Jurkat, Clone E6-1 (cell line): ENCODE results near the gene PTPRH.
A peak's percentile ranks its signal among the peaks of the same experiment; 100 is the strongest.

Experiments used
- DNase-seq: peaks from one replicate; pipeline ENCODE4 v3.0.0-alpha.2; 2011; ENCODE audit warnings: low read depth, low spot score
- H3K4me3 ChIP-seq: 2 replicates; pipeline ENCODE4 v1.5.1; 2011; ENCODE audit warnings: mild to moderate bottlenecking, low read length, control low read depth, moderate library complexity

The PTPRH gene

DNA sequence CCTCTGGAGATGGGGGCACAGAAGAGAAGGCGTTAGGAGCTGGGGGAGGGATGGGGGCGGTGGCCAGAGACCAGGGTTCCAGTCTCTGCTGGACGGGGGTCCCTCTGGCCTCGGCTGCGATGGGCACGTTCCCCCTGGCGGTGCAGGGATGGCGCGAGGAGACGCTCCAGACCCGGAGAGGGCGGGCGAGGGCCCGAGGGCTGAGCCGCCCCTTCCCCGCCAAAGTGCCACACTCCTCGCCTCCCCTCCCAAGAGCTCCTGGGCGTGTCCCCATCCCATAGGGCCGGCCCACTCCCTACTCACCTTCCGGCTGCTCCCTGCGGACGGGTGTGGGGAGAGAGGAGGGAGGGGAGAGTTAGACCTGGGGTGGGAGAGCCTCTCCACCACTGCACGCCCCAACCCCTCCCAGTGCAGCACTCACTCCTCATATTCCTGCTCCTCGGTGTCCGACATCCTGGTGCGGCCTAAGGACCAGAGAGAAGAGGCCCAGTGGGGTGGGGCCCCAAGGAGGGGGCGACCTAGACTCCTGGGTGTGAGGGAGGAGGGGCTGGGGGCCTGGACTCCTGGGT lies 62.5 kb downstream of the PTPRH start:
- DNase-seq = no peak
- H3K4me3 ChIP-seq = peak overlapping the region; percentile 44

GRCh38 chr19:55146078-55146704 lies 63.1 kb downstream of the PTPRH start:
- DNase-seq = peak; percentile 62
- H3K4me3 ChIP-seq = peak overlapping the region; percentile 44

DNA sequence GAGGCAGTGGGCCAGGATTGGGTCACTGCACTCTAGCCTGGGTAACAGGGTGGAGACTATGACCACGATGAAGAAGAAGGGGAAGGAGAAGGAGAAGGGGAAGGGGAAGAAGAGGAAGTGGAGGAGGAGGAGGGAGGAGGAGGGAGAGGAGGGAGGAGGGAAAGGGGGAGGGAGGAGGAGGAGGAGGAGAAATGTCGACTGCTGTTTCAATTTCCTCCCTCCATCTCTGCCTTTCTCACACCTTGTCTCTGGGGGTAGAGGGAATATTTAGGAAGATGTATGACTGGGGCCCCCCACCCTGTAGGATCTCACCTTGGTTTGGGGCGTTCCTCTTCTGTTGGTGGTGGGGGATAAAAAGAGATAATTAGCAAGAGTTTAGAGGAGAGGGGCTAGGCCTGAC lies 64.1 kb downstream of the PTPRH start:
- no peak for DNase-seq
- H3K4me3 ChIP-seq = no peak overlapping the region

DNA sequence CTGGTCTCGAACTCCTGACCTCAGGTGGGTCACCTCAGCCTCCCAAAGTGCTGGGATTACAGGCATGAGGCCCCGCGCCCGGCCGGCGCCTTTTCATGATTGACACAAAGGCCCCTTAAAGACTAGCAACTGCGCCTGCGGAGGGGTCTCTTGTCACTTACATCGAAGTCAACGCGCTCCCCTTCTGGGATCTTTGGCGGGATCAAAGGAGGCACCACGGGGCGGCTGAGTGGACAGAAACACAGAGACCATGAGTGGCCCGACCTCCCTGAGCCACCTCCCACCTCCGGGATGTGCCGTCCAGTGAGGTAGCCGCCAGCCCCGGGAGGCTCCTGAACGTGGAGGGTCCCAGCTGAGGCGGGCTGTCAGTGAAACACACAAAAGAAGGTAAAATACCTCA lies 67.6 kb downstream of the PTPRH start:
- DNase-seq = no peak
- no peak overlapping the region for H3K4me3 ChIP-seq

DNA sequence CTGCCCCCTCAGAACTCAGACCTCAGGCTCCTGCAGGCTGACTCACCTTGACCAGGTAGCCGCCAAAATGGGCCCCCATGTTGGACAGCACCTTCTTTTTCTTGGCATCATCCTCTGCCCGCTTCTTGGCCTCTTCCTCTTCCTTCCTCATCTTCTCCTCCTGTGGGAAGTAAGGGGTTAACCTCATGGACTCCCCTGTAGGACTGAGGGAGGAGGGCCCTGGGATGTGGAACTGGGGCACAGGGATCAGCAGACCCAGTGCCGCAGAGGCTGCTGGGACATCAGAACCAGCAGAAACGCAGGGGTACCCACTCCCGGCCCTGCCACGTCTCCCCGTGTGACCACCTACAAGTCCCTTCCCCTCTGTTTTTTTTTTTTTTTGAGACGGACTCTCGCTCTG lies 71.4 kb downstream of the PTPRH start:
- DNase-seq = no peak
- no peak overlapping the region for H3K4me3 ChIP-seq

- H3K4me3 ChIP-seq = no peak overlapping the region
- no peak for DNase-seq
Observed at GRCh38 chr19:55136399-55137102, 72.8 kb downstream of the PTPRH start.

DNA sequence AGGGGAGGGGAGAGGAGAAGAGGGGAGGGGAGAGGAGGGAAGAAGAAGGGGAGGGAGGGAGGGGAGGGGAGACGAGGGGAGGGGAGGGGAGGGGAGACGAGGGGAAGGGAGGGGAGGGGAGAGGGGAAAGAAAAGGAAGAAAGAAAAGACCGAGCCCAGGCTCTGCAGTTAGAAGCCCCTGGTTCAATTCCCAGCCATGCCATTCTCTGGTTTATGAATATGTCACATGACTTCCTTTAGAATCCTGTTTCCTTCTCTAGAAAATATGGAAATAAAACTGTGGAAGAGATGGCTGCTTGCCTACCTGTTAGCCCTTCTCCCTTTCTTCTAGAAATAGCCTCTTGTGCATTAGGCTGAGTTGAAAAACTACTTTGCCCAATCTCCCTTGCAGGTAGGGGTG lies 74.6 kb downstream of the PTPRH start:
- DNase-seq = no peak
- H3K4me3 ChIP-seq = no peak overlapping the region; the same call in 1 of the 2 replicates

- DNase-seq = no peak
- H3K4me3 ChIP-seq = no peak overlapping the region
Observed at GRCh38 chr19:55133639-55134444, 75.5 kb downstream of the PTPRH start.

GRCh38 chr19:55132453-55133129 lies 76.7 kb downstream of the PTPRH start:
- no peak overlapping the region for H3K4me3 ChIP-seq
- no peak for DNase-seq

GRCh38 chr19:55131421-55131820 lies 77.9 kb downstream of the PTPRH start:
- DNase-seq = no peak

More at GRCh38 chr19:55131421-55131820, 77.9 kb downstream of the PTPRH start:
- no peak overlapping the region for H3K4me3 ChIP-seq
